Measurements from ENCODE around the gene ARAF.

The ARAF gene

DNA sequence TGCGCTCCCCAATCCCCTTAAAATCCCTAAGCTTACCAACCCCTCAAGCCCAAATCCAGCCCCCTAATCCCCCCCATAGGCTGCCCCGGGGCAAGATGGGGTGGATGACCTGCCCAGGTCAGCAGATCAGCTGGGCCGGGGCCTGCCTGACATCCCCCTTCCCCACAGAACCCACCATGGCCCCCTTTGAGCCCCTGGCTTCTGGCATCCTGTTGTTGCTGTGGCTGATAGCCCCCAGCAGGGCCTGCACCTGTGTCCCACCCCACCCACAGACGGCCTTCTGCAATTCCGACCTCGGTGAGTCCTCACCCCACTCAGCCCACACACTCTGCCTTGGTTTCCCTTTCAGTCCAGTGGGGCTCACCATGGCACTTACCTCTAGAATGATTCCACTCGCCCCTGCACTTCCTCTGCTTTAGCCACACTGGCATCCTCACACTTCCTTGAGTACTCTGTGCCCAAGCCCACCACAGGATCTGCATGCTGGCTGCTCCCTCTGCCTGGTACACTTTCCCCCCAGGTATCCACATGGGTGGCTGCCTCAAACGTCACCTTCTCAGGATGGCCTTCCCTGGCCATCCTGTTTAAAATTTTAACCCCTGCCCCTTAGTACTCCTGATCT is 22.3 kb downstream of the ARAF start:
- no peak for DNase-seq (ENCODE audit: low spot score)
- Histone ChIP-seq H3K36me3 (replicated peaks in 1 of 2; ENCODE audit: control insufficient read depth in 2 of 2, insufficient read depth in 2 of 2, low read length in 2 of 2) (peaks cover 0 to 18% of the 10 kb centered on the region in 2 donors), H3K9ac (ENCODE audit: low read depth, low read length, poor library complexity) (no peak overlapping the region), H3K14ac (ENCODE audit: low read length) (no peak overlapping the region), H3K27ac (replicated peaks; ENCODE audit: low read length) (no peak overlapping the region), H3K9me3 (replicated peaks in 1 of 2; ENCODE audit: control insufficient read depth in 2 of 2, insufficient read depth in 1 of 2, low read depth in 1 of 2, low read length in 2 of 2) (no peaks in the 10 kb centered on the region), H3K4me2 (ENCODE audit: insufficient read depth, low read length, poor library complexity, severe bottlenecking) (no peak overlapping the region), H3K79me1 (ENCODE audit: low read depth, low read length) (no peaks in the 10 kb centered on the region), H3K23ac (ENCODE audit: low read depth, low read length, poor library complexity) (no peak overlapping the region), H2AFZ (ENCODE audit: low read length) (no peak overlapping the region), H2BK12ac (ENCODE audit: low read length) (no peak overlapping the region), H2BK5ac (ENCODE audit: low read length) (no peak overlapping the region), H2BK120ac (ENCODE audit: low read depth, low read length) (no peak overlapping the region), H4K91ac (ENCODE audit: low read depth, low read length, poor library complexity) (no peak overlapping the region), H3K18ac (ENCODE audit: low read length) (no peak overlapping the region), H3K4me1 (ENCODE audit: control insufficient read depth in 2 of 2, insufficient read depth in 1 of 2, low read depth in 1 of 2, low read length in 2 of 2) (no peaks in the 10 kb centered on the region), H3K4me3 (ENCODE audit: low read length in 2 of 2) (no peak overlapping the region), H2BK15ac (ENCODE audit: low read length) (no peak overlapping the region), H4K8ac (ENCODE audit: low read depth, low read length) (no peak overlapping the region), H3K27me3 (ENCODE audit: control insufficient read depth in 3 of 3, insufficient read depth in 3 of 3, low read depth in 1 of 3, low read length in 3 of 3) (peaks cover 0 to 3% (median 0%) of the 10 kb centered on the region in 3 experiments), H2AK5ac (ENCODE audit: low read depth, low read length) (no peak overlapping the region), H3K4ac (ENCODE audit: low read length) (no peak overlapping the region)
- 100% methylated on average over 1 of the region's 8 CpGs; no CpG with 5 or more reads in 1 of the 2 donors for WGBS, 2 donors (ENCODE audit: extremely low coverage in 2 of 2, insufficient read length in 2 of 2, insufficient replicate concordance in 1 of 2)

DNA sequence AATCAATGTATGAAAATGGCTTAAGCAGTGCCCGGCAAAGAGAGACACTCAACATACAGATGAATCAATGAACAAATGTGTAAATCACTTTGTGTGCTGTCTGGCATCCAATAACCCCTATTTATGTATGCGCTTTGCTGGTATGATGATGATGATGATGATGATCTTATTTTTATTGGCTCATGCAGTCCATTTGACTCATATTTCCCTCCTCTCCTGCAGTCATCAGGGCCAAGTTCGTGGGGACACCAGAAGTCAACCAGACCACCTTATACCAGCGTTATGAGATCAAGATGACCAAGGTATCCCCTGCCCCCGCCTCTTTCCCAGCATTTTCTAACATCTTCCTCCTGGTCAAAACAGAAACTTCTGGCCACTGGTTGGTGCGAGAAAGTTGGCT is 23.7 kb downstream of the ARAF start:
- Histone ChIP-seq H2BK120ac (ENCODE audit: low read depth, low read length) (no peak overlapping the region), H3K4me2 (ENCODE audit: insufficient read depth, low read length, poor library complexity, severe bottlenecking) (no peak overlapping the region), H3K9ac (ENCODE audit: low read depth, low read length, poor library complexity) (no peak overlapping the region), H2BK5ac (ENCODE audit: low read length) (no peak overlapping the region), H3K9me3 (replicated peaks in 1 of 2; ENCODE audit: control insufficient read depth in 2 of 2, insufficient read depth in 1 of 2, low read depth in 1 of 2, low read length in 2 of 2) (no peaks in the 10 kb centered on the region), H2AK5ac (ENCODE audit: low read depth, low read length) (no peak overlapping the region), H3K27me3 (ENCODE audit: control insufficient read depth in 3 of 3, insufficient read depth in 3 of 3, low read depth in 1 of 3, low read length in 3 of 3) (peaks cover 0 to 3% (median 0%) of the 10 kb centered on the region in 3 experiments), H2BK12ac (ENCODE audit: low read length) (no peak overlapping the region), H3K4me1 (ENCODE audit: control insufficient read depth in 2 of 2, insufficient read depth in 1 of 2, low read depth in 1 of 2, low read length in 2 of 2) (no peaks in the 10 kb centered on the region), H3K23ac (ENCODE audit: low read depth, low read length, poor library complexity) (no peak overlapping the region), H3K18ac (ENCODE audit: low read length) (no peak overlapping the region), H3K36me3 (replicated peaks in 1 of 2; ENCODE audit: control insufficient read depth in 2 of 2, insufficient read depth in 2 of 2, low read length in 2 of 2) (peaks cover 0 to 18% of the 10 kb centered on the region in 2 donors), H3K4ac (ENCODE audit: low read length) (no peak overlapping the region), H4K8ac (ENCODE audit: low read depth, low read length) (no peak overlapping the region), H4K91ac (ENCODE audit: low read depth, low read length, poor library complexity) (no peak overlapping the region), H2BK15ac (ENCODE audit: low read length) (no peak overlapping the region), H3K4me3 (ENCODE audit: low read length in 2 of 2) (no peak overlapping the region), H3K14ac (ENCODE audit: low read length) (no peak overlapping the region), H3K27ac (replicated peaks; ENCODE audit: low read length) (no peak overlapping the region), H2AFZ (ENCODE audit: low read length) (no peak overlapping the region), H3K79me1 (ENCODE audit: low read depth, low read length) (no peaks in the 10 kb centered on the region)
- DNase-seq (ENCODE audit: low spot score) = no peak
- WGBS, 2 donors (ENCODE audit: extremely low coverage in 2 of 2, insufficient read length in 2 of 2, insufficient replicate concordance in 1 of 2) = no CpG with 5 or more reads among the region's 6 CpGs

DNA sequence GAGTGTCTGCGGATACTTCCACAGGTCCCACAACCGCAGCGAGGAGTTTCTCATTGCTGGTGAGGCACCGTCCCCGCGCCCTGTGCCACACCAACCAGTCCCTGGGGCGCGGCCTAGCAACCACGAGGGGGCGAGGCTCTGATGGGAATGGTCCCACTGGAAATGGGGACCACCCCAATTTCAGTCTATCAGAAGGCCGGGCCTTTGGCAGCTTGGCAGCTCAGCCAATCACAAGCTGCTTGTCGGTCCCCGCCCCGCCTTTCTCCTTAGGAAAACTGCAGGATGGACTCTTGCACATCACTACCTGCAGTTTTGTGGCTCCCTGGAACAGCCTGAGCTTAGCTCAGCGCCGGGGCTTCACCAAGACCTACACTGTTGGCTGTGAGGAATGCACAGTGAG is 24.3 kb downstream of the ARAF start:
- no peak overlapping the region for H2AFZ ChIP-seq (ENCODE audit: low read length)
- H3K4me1 ChIP-seq (ENCODE audit: control insufficient read depth in 2 of 2, insufficient read depth in 1 of 2, low read depth in 1 of 2, low read length in 2 of 2) = no peaks in the 10 kb centered on the region

DNA sequence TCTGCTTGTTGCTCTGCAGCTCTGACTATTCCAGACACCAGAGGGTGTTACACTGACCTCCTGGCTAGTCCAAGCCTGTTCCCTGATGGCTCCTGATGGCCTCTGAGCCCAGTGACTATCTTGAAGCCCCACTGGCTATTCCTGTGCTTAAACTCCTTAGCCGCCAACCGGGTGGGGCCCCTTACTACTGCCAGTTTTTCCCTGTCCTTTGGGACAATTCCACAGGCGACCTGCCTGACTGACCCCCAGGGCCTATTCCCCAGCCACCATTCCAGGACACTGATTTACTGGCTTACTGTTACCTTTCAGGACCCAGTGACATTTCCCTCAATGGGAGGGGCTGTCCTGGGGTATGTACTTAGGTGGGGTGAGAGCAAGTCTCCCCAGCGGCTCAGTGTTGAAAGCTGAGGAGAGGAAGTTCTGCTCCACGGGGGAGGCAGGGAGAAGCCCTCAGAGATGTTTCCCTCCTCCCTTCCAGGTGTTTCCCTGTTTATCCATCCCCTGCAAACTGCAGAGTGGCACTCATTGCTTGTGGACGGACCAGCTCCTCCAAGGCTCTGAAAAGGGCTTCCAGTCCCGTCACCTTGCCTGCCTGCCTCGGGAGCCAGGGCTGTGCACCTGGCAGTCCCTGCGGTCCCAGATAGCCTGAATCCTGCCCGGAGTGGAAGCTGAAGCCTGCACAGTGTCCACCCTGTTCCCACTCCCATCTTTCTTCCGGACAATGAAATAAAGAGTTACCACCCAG is 25.2 kb downstream of the ARAF start:
- H3K9ac ChIP-seq (ENCODE audit: low read depth, low read length, poor library complexity) = no peak overlapping the region
- H3K27me3 ChIP-seq (ENCODE audit: control insufficient read depth in 3 of 3, insufficient read depth in 3 of 3, low read depth in 1 of 3, low read length in 3 of 3) = peaks cover 0 to 3% (median 0%) of the 10 kb centered on the region in 3 experiments
- WGBS, 2 donors (ENCODE audit: extremely low coverage in 2 of 2, insufficient read length in 2 of 2, insufficient replicate concordance in 1 of 2) = no CpG with 5 or more reads among the region's 11 CpGs
- no peak overlapping the region for H2BK12ac ChIP-seq (ENCODE audit: low read length)
- H3K18ac ChIP-seq (ENCODE audit: low read length) = no peak overlapping the region
- no peak overlapping the region for H2AK5ac ChIP-seq (ENCODE audit: low read depth, low read length)
- no peak overlapping the region for H2AFZ ChIP-seq (ENCODE audit: low read length)
- H3K4ac ChIP-seq (ENCODE audit: low read length) = no peak overlapping the region
- no peak overlapping the region for H3K14ac ChIP-seq (ENCODE audit: low read length)
- no peak overlapping the region for H3K4me2 ChIP-seq (ENCODE audit: insufficient read depth, low read length, poor library complexity, severe bottlenecking)
- no peak overlapping the region for H3K4me3 ChIP-seq (ENCODE audit: low read length in 2 of 2)
- no peak for DNase-seq (ENCODE audit: low spot score)
- H2BK5ac ChIP-seq (ENCODE audit: low read length) = no peak overlapping the region
- no peak overlapping the region for H4K91ac ChIP-seq (ENCODE audit: low read depth, low read length, poor library complexity)
- H3K4me1 ChIP-seq (ENCODE audit: control insufficient read depth in 2 of 2, insufficient read depth in 1 of 2, low read depth in 1 of 2, low read length in 2 of 2) = no peaks in the 10 kb centered on the region
- H3K9me3 ChIP-seq (replicated peaks in 1 of 2; ENCODE audit: control insufficient read depth in 2 of 2, insufficient read depth in 1 of 2, low read depth in 1 of 2, low read length in 2 of 2) = no peaks in the 10 kb centered on the region
- no peak overlapping the region for H2BK15ac ChIP-seq (ENCODE audit: low read length)
- H3K23ac ChIP-seq (ENCODE audit: low read depth, low read length, poor library complexity) = no peak overlapping the region
- H4K8ac ChIP-seq (ENCODE audit: low read depth, low read length) = no peak overlapping the region
- no peak overlapping the region for H3K27ac ChIP-seq (replicated peaks; ENCODE audit: low read length)
- H2BK120ac ChIP-seq (ENCODE audit: low read depth, low read length) = no peak overlapping the region
- no peaks in the 10 kb centered on the region for H3K79me1 ChIP-seq (ENCODE audit: low read depth, low read length)
- H3K36me3 ChIP-seq (replicated peaks in 1 of 2; ENCODE audit: control insufficient read depth in 2 of 2, insufficient read depth in 2 of 2, low read length in 2 of 2) = peaks cover 0 to 18% of the 10 kb centered on the region in 2 donors

More for the DNA sequence above, 24.3 kb downstream of the ARAF start:
- Histone ChIP-seq H2BK5ac (ENCODE audit: low read length) (no peak overlapping the region), H3K9me3 (replicated peaks in 1 of 2; ENCODE audit: control insufficient read depth in 2 of 2, insufficient read depth in 1 of 2, low read depth in 1 of 2, low read length in 2 of 2) (no peaks in the 10 kb centered on the region), H3K79me1 (ENCODE audit: low read depth, low read length) (no peaks in the 10 kb centered on the region), H4K8ac (ENCODE audit: low read depth, low read length) (no peak overlapping the region), H3K23ac (ENCODE audit: low read depth, low read length, poor library complexity) (no peak overlapping the region), H2BK12ac (ENCODE audit: low read length) (no peak overlapping the region), H3K9ac (ENCODE audit: low read depth, low read length, poor library complexity) (no peak overlapping the region), H3K4me2 (ENCODE audit: insufficient read depth, low read length, poor library complexity, severe bottlenecking) (no peak overlapping the region), H3K27ac (replicated peaks; ENCODE audit: low read length) (no peak overlapping the region), H3K36me3 (replicated peaks in 1 of 2; ENCODE audit: control insufficient read depth in 2 of 2, insufficient read depth in 2 of 2, low read length in 2 of 2) (peaks cover 0 to 18% of the 10 kb centered on the region in 2 donors), H2BK120ac (ENCODE audit: low read depth, low read length) (no peak overlapping the region), H3K4me3 (ENCODE audit: low read length in 2 of 2) (no peak overlapping the region), H4K91ac (ENCODE audit: low read depth, low read length, poor library complexity) (no peak overlapping the region), H3K18ac (ENCODE audit: low read length) (no peak overlapping the region), H2BK15ac (ENCODE audit: low read length) (no peak overlapping the region), H2AK5ac (ENCODE audit: low read depth, low read length) (no peak overlapping the region), H3K27me3 (ENCODE audit: control insufficient read depth in 3 of 3, insufficient read depth in 3 of 3, low read depth in 1 of 3, low read length in 3 of 3) (peaks cover 0 to 3% (median 0%) of the 10 kb centered on the region in 3 experiments), H3K14ac (ENCODE audit: low read length) (no peak overlapping the region), H3K4ac (ENCODE audit: low read length) (no peak overlapping the region)
- WGBS, 2 donors (ENCODE audit: extremely low coverage in 2 of 2, insufficient read length in 2 of 2, insufficient replicate concordance in 1 of 2) = no CpG with 5 or more reads among the region's 16 CpGs
- DNase-seq (ENCODE audit: low spot score) = no peak
